ENCODE measurements around the gene NDUFS7. TPM values are rescaled to one million over a fixed set of nuclear protein-coding genes. Genes with fewer than 3 reads are reported as not detected.

Gene NDUFS7
- total RNA-seq, 1 experiment from 2014 or later: 83.9 TPM

DNA sequence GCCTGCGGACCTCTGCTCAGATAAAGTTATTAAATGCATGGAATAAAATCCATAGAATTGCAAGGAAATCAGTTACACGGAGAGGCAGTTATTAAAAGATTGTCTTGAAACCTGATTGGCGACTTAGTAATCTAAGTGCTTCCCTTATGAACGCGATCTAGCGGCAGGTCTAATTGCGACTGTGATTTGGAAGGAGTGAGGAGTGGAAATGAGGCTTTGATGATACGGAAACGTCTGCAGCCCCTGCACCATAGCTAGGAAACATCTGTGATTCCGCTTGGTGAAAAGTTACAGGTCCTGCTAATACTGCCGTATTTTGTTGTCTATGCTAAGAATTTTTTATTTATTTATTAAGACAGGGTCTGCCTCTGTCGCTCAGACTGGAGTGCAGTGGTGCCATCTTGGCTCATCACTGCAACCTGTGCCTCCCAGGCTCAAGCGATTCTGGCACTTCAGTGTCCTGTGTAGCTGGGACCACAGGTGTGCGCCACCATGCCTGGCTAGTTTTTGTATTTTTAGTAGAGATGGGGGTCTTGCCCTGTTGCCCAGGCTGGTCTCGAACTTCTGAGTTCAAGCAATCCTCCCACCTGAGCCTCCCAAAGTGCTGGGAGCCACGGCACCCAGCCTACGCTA is 887 bp downstream of the NDUFS7 start:
- Histone ChIP-seq H4K5ac (ENCODE audit: insufficient read length, low read depth, low read length) (no peak overlapping the region), H2BK15ac (ENCODE audit: low read depth, low read length) (no peak overlapping the region), H3K56ac (ENCODE audit: insufficient read length, low read depth, low read length) (no peak overlapping the region), H3K18ac (ENCODE audit: insufficient read length, low read depth, low read length) (no peak overlapping the region), H2AK5ac (ENCODE audit: insufficient read length, low read length) (no peak overlapping the region), H3K9me3 (ENCODE audit: control insufficient read depth, low read depth, low read length) (no peaks in the 10 kb centered on the region), H3K27me3 (ENCODE audit: insufficient read depth, low read length) (no peaks in the 10 kb centered on the region), H3K4me2 (ENCODE audit: insufficient read depth, insufficient read length, low read length) (peak overlapping the region; percentile 94), H3K27ac (ENCODE audit: insufficient read length, low read depth, low read length) (no peak overlapping the region), H2BK120ac (ENCODE audit: low read depth, low read length, poor library complexity, severe bottlenecking) (no peak overlapping the region), H3T11ph (ENCODE audit: low read length) (no peak overlapping the region), H3K4ac (ENCODE audit: low read depth, low read length) (no peak overlapping the region), H3K23ac (ENCODE audit: insufficient read length, low read depth, low read length) (no peak overlapping the region), H3K79me1 (ENCODE audit: insufficient read depth, low read depth, low read length, poor library complexity, severe bottlenecking) (peaks cover 6% of the 10 kb centered on the region), H2BK5ac (ENCODE audit: insufficient read length, low read length) (no peak overlapping the region), H2BK12ac (ENCODE audit: insufficient read length, low read depth, low read length) (no peak overlapping the region), H3K9ac (ENCODE audit: extremely low read depth, insufficient read length, low read length) (peak overlapping the region; percentile 77), H4K8ac (replicated peaks; ENCODE audit: insufficient read length, low read depth, low read length) (no peak overlapping the region), H3K79me2 (ENCODE audit: insufficient read depth, low read length) (peaks cover 3% of the 10 kb centered on the region; the same call in 1 of the 2 replicates), H4K20me1 (ENCODE audit: control insufficient read depth, insufficient read depth, insufficient read length) (no peaks in the 10 kb centered on the region), H3K4me1 (ENCODE audit: insufficient read depth, low read length) (no peaks in the 10 kb centered on the region), H3K23me2 (ENCODE audit: insufficient read length, low read depth, low read length, poor library complexity, severe bottlenecking) (peaks cover 6% of the 10 kb centered on the region), H4K91ac (ENCODE audit: insufficient read length, low read depth, low read length) (no peak overlapping the region), H2AFZ (ENCODE audit: low read length) (no peak overlapping the region), H3K14ac (ENCODE audit: insufficient read depth, low read length) (no peak overlapping the region), H2BK20ac (ENCODE audit: low read depth, low read length, poor library complexity, severe bottlenecking) (no peak overlapping the region)
- no CpG with 5 or more reads among the region's 17 CpGs for WGBS (ENCODE audit: extremely low coverage, insufficient read length, low lambda C conversion rate)
- DNase-seq: no peak
- Mint-ChIP-seq H3K9me3 (peaks cover 3 to 5% of the 10 kb centered on the region in 2 experiments; a peak in 2 of 5 replicates), H3K27me3 (ENCODE audit: low read depth) (peaks cover 3% of the 10 kb centered on the region), H3K4me3 (peak overlapping the region; percentile 77 to 91), H3K36me3 (ENCODE audit: insufficient read depth in 1 of 3, low read depth in 3 of 3) (peaks cover 12 to 16% (median 13%) of the 10 kb centered on the region in 3 experiments), H3K4me1 (peaks cover 13 to 20% of the 10 kb centered on the region in 2 experiments), H3K27ac (peak overlapping the region in 1 of 3 experiments; percentile 45; a peak in 1 of 7 replicates)
- TF ChIP-seq CTCF (conservative IDR thresholded peaks at IDR 0.05): no peak
